Spleen (tissue), 11 donors: Measurements from ENCODE around the gene WNT11. TPM values are rescaled to one million over a fixed set of nuclear protein-coding genes. Genes with fewer than 3 reads are reported as not detected.

Experiments
- DNase-seq: peaks from one replicate; pipeline ENCODE4 v3.0.0-alpha.2; 2020
- H3K27ac ChIP-seq, 8 donors: fragments of 200-600 bp; sonication (generic) in 7 of 8; 1 replicate in 4 of 8; 2 replicates in 4 of 8; pipeline versions ENCODE4 v1.5.0 to v1.8.0; 2016 to 2021; ENCODE audit warnings: inconsistent platforms in 4 of 8, mild to moderate bottlenecking in 4 of 8, moderate library complexity in 1 of 8
- H3K27me3 ChIP-seq, 7 donors: fragments of 200-600 bp; sonication (generic) in 6 of 7; replicated peaks in 1 of 7; 1 replicate in 4 of 7; 2 replicates in 3 of 7; pipeline versions ENCODE4 v1.5.0 to v1.8.0; 2016 to 2021; ENCODE audit warnings: inconsistent platforms in 3 of 7, mild to moderate bottlenecking in 1 of 7
- H3K36me3 ChIP-seq, 6 donors: fragments of 200-600 bp; sonication (generic) in 5 of 6; 1 replicate in 4 of 6; 2 replicates in 2 of 6; pipeline versions ENCODE4 v1.5.0 to v1.8.0; 2016 to 2021; ENCODE audit warnings: inconsistent platforms in 2 of 6
- H3K4me1 ChIP-seq, 6 donors: fragments of 200-600 bp; sonication (generic) in 5 of 6; 1 replicate in 3 of 6; 2 replicates in 3 of 6; pipeline versions ENCODE4 v1.5.0 to v1.8.0; 2016 to 2021; ENCODE audit warnings: inconsistent platforms in 3 of 6
- H3K4me3 ChIP-seq, 8 donors: fragments of 200-600 bp; sonication (generic) in 7 of 8; 1 replicate in 4 of 8; 2 replicates in 4 of 8; pipeline versions ENCODE4 v1.5.0 to v1.8.0; 2016 to 2021; ENCODE audit warnings: inconsistent platforms in 4 of 8, mild to moderate bottlenecking in 4 of 8, moderate library complexity in 2 of 8
- H3K9me3 ChIP-seq, 8 donors: fragments of 200-600 bp; sonication (generic) in 7 of 8; 1 replicate in 4 of 8; 2 replicates in 4 of 8; pipeline versions ENCODE4 v1.5.0 to v1.8.0; 2016 to 2021; ENCODE audit warnings: inconsistent platforms in 4 of 8
- POLR2A ChIP-seq, 3 donors: fragments of 450-650 bp; IDR thresholded peaks; one replicate each; pipeline ENCODE4 v1.5.1; 2017; ENCODE audit warnings: antibody characterized with exemption in 3 of 3, mild to moderate bottlenecking in 1 of 3
- POLR2AphosphoS5 ChIP-seq, 3 donors: sonication (generic); formaldehyde crosslinking; IDR thresholded peaks; one replicate each; pipeline ENCODE4 v1.5.1; 2017; ENCODE audit warnings: antibody characterized with exemption in 3 of 3
- WGBS, 5 donors: extraction: QIAGEN DNeasy Blood & Tissue Kit in 3 of 5; methylation state at CpG; one replicate each; pipeline versions ENCODE4 v1.1.5 to v1.1.7; 2013 to 2018; 5-methylcytosine and 5-hydroxymethylcytosine counted together
- intact Hi-C: fragments of 100-400 bp; cut with DNase I; formaldehyde crosslinking; loops from one replicate; pipeline ENCODE4 v1.15.0; 2023; ENCODE audit warnings: low total_unique reads
- polyA plus RNA-seq, 3 donors: library from polyadenylated mRNA; stranded (reverse); fragments of 200-250 nt; gene quantifications; one replicate each; pipeline ENCODE4 v1.2.1, GENCODE V29; 2013
- total RNA-seq, 7 donors: library from RNA; depleted of rRNA in 3 of 7; stranded (reverse); fragments of >200 nt in 3 of 7; fragmentation: NEBNext Ultra II Directional in 4 of 7; extraction: Animal tissue kit (Norgen Biotek cat#: 25700) in 4 of 7; gene quantifications; one replicate each; pipeline versions ENCODE4 v1.1.0 to v1.2.1, GENCODE V29; 2016 to 2021
- TF ChIP-seq, protein P1 (sequence below), 11 experiments: fragments of 200-600 bp in 7 of 11; fragments of 450-650 bp in 4 of 11; sonication (generic) in 4 of 11; IDR thresholded peaks in 8 of 11; conservative IDR thresholded peaks in 3 of 11; 1 replicate in 7 of 11; 2 replicates in 4 of 11; pipeline versions ENCODE4 v1.4.0 to v1.8.0; 2016 to 2021; ENCODE audit warnings: antibody characterized with exemption in 11 of 11, inconsistent platforms in 4 of 11, mild to moderate bottlenecking in 1 of 11
- donor health status: healthy with polysubstance abuse.
- donor health status: DM: no; HTN: no; CAD: no; lungs with moderate emphysema.
- donor health status: DM: no; HTN: no; CAD: no.
- donor health status: Bipolar disorder and iron deficiency.
- donor health status: healthy.
- donor health status: DM: no; HTN: no; CAD: no.
- donor health status: DM: yes; HTN: yes; CAD: no.

WNT11 gene
- total and polyA plus RNA-seq, 10 donors = 0.09 to 4.2 (median 1.6) TPM

DNA sequence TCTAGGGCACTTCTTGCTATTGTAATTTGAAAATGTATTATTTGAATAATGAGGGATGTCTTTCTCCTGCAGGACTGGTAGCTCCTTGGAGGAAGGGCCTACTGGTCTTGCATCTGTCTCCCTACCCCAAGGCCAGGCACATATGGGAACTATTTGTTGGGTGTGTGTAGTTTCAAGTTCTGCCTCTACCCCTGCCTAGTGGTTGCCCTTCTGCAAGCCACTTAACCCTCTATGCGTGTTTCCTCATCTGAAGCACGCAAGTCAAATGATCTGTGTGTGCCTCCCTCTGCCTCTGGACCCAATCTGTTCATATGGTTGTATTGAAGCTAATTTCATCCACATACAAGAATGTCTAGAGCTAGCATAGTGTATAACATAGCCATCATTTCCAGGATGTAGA is 67.0 kb downstream of the WNT11 start:
- no peak for DNase-seq
- H3K9me3 ChIP-seq = no peaks in the 10 kb centered on the region
- intact Hi-C loops = no loop called here
- no peak for TF ChIP-seq POLR2A (IDR thresholded peaks at IDR 0.05)
- TF ChIP-seq, protein P1, sequence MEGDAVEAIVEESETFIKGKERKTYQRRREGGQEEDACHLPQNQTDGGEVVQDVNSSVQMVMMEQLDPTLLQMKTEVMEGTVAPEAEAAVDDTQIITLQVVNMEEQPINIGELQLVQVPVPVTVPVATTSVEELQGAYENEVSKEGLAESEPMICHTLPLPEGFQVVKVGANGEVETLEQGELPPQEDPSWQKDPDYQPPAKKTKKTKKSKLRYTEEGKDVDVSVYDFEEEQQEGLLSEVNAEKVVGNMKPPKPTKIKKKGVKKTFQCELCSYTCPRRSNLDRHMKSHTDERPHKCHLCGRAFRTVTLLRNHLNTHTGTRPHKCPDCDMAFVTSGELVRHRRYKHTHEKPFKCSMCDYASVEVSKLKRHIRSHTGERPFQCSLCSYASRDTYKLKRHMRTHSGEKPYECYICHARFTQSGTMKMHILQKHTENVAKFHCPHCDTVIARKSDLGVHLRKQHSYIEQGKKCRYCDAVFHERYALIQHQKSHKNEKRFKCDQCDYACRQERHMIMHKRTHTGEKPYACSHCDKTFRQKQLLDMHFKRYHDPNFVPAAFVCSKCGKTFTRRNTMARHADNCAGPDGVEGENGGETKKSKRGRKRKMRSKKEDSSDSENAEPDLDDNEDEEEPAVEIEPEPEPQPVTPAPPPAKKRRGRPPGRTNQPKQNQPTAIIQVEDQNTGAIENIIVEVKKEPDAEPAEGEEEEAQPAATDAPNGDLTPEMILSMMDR (IDR thresholded peaks at IDR 0.05 in 8 of 11, conservative IDR thresholded peaks at IDR 0.05 in 3 of 11) = no peak
- no peak for TF ChIP-seq POLR2AphosphoS5 (IDR thresholded peaks at IDR 0.05)
- no peak overlapping the region for H3K4me3 ChIP-seq
- peaks cover 0 to 8% (median 3%) of the 10 kb centered on the region in 6 donors for H3K4me1 ChIP-seq
- peaks cover 0 to 86% (median 29%) of the 10 kb centered on the region in 6 donors for H3K36me3 ChIP-seq
- WGBS, 5 donors = 70 to 88% (median 77%) methylated on average over 2 of the region's 2 CpGs
- no peak overlapping the region for H3K27ac ChIP-seq
- H3K27me3 ChIP-seq = no peaks in the 10 kb centered on the region

Other genes starting within 250 kb of the WNT11 start
- gene THAP12, start 174.6 kb upstream of the WNT11 start, total RNA-seq = 10 to 100 TPM; 37.6 to 51.8 (median 44.0) TPM
- gene THAP12, start 174.6 kb upstream of the WNT11 start, polyA plus RNA-seq = 10 to 100 TPM; 28.4 to 36.8 (median 29.5) TPM
- 1 to 10 TPM; 2.9 to 5.6 (median 4.5) TPM for gene GVQW3, start 174.8 kb upstream of the WNT11 start, total RNA-seq
- gene GVQW3, start 174.8 kb upstream of the WNT11 start, polyA plus RNA-seq = 1 to 10 TPM in 2 of 3 donors, under 1 TPM in 1; 0.35 to 1.3 (median 1.1) TPM
- 10 to 100 TPM; 28.2 to 81.8 (median 37.4) TPM for gene EMSY, start 238.5 kb upstream of the WNT11 start, total RNA-seq
- 1 to 10 TPM; 3.8 to 6.8 (median 4.7) TPM for gene EMSY, start 238.5 kb upstream of the WNT11 start, polyA plus RNA-seq